Trophoblast cell (in vitro differentiated cells and primary cell): Measurements from ENCODE around the gene CHAF1A.
A peak's percentile ranks its signal among the peaks of the same experiment; 100 is the strongest.

Source experiments
- DNase-seq, 2 donors: peaks; one replicate each; pipeline ENCODE4 v3.0.0-alpha.2; 2016
- H2AFZ ChIP-seq: 2 replicates; pipeline ENCODE4 v1.6.1; 2013; ENCODE audit warnings: low read length, moderate library complexity, mild to moderate bottlenecking; ENCODE audit not compliant: insufficient read depth, poor library complexity
- H2AK5ac ChIP-seq: 2 replicates; pipeline ENCODE4 v1.6.1; 2013; ENCODE audit warnings: mild to moderate bottlenecking, low read length
- H2BK120ac ChIP-seq: 2 replicates; pipeline ENCODE4 v1.6.1; 2013; ENCODE audit warnings: low read length, mild to moderate bottlenecking, moderate library complexity; ENCODE audit not compliant: insufficient read depth, poor library complexity
- H2BK12ac ChIP-seq: 2 replicates; pipeline ENCODE4 v1.6.1; 2013; ENCODE audit warnings: mild to moderate bottlenecking, low read length, moderate library complexity
- H2BK5ac ChIP-seq: 2 replicates; pipeline ENCODE4 v1.6.1; 2013; ENCODE audit warnings: low read length, low read depth, moderate library complexity, mild to moderate bottlenecking; ENCODE audit not compliant: poor library complexity
- H3K14ac ChIP-seq: 2 replicates; pipeline ENCODE4 v1.6.1; 2013; ENCODE audit warnings: mild to moderate bottlenecking, low read length
- H3K18ac ChIP-seq: 2 replicates; pipeline ENCODE4 v1.6.1; 2013; ENCODE audit warnings: mild to moderate bottlenecking, low read length
- H3K23ac ChIP-seq: 2 replicates; pipeline ENCODE4 v1.6.1; 2013; ENCODE audit warnings: low read length
- H3K27ac ChIP-seq: 2 replicates; pipeline ENCODE4 v1.5.1; 2013; ENCODE audit warnings: low read depth, mild to moderate bottlenecking, inconsistent platforms, low read length, moderate library complexity
- H3K27me3 ChIP-seq: 2 replicates; pipeline ENCODE4 v1.6.1; 2013; ENCODE audit warnings: inconsistent platforms, mild to moderate bottlenecking, low read length, moderate library complexity; ENCODE audit not compliant: insufficient read depth
- H3K36me3 ChIP-seq, 2 experiments: 1 replicate in 1 of 2; 2 replicates in 1 of 2; pipeline ENCODE4 v1.6.1; 2013; ENCODE audit warnings: low read length in 2 of 2, mild to moderate bottlenecking in 2 of 2, moderate library complexity in 1 of 2; ENCODE audit not compliant: insufficient read depth in 2 of 2, control insufficient read depth in 1 of 2
- H3K4ac ChIP-seq: 2 replicates; pipeline ENCODE4 v1.6.1; 2013; ENCODE audit warnings: low read depth, mild to moderate bottlenecking, low read length, moderate library complexity
- H3K4me1 ChIP-seq, 2 experiments: 1 replicate in 1 of 2; 2 replicates in 1 of 2; pipeline ENCODE4 v1.6.1; 2013; ENCODE audit warnings: low read length in 2 of 2, mild to moderate bottlenecking in 2 of 2, moderate library complexity in 1 of 2; ENCODE audit not compliant: insufficient read depth in 2 of 2, control insufficient read depth in 1 of 2
- H3K4me2 ChIP-seq: 2 replicates; pipeline ENCODE4 v1.6.1; 2013; ENCODE audit warnings: inconsistent platforms, mild to moderate bottlenecking, low read length, moderate library complexity
- H3K4me3 ChIP-seq: 2 replicates; pipeline ENCODE4 v1.5.1; 2013; ENCODE audit warnings: mild to moderate bottlenecking, low read depth, low read length, inconsistent platforms
- H3K79me1 ChIP-seq: one replicate; pipeline ENCODE4 v1.6.1; 2013; ENCODE audit warnings: low read length
- H3K79me2 ChIP-seq: 2 replicates; pipeline ENCODE4 v1.6.1; 2013; ENCODE audit warnings: low read length, mild to moderate bottlenecking; ENCODE audit not compliant: control insufficient read depth, insufficient read depth, poor library complexity
- H3K9ac ChIP-seq: 2 replicates; pipeline ENCODE4 v1.6.1; 2013; ENCODE audit warnings: mild to moderate bottlenecking, low read length
- H3K9me3 ChIP-seq: 2 replicates; pipeline ENCODE4 v1.6.1; 2013; ENCODE audit warnings: low read depth, mild to moderate bottlenecking, control low read depth, inconsistent platforms, low read length; ENCODE audit not compliant: insufficient read depth
- H4K12ac ChIP-seq: 2 replicates; pipeline ENCODE4 v1.6.1; 2013; ENCODE audit warnings: low read depth, mild to moderate bottlenecking, low read length, moderate library complexity
- H4K8ac ChIP-seq: 2 replicates; pipeline ENCODE4 v1.6.1; 2013; ENCODE audit warnings: low read depth, mild to moderate bottlenecking, low read length, moderate library complexity
- H4K91ac ChIP-seq: one replicate; pipeline ENCODE4 v1.6.1; 2013; ENCODE audit warnings: low read depth, mild to moderate bottlenecking, low read length, moderate library complexity
- whole genome bisulfite sequencing: extraction: QIAGEN DNeasy Blood & Tissue Kit; methylation state at CpG from one replicate; pipeline ENCODE4 v1.1.7; 2013; ENCODE audit warnings: missing lambda C conversion rate; ENCODE audit not compliant: insufficient read length, insufficient coverage; ENCODE audit errors: extremely low coverage; 5-methylcytosine and 5-hydroxymethylcytosine counted together

CHAF1A gene

GRCh38 chr19:4390017-4390566, 12.3 kb upstream of the CHAF1A start:
- Histone ChIP-seq H3K79me2 (peaks cover 42% of the 10 kb centered on the region), H3K9me3 (peaks cover 2% of the 10 kb centered on the region), H2AK5ac (peak overlapping the region; percentile 77), H3K79me1 (peaks cover 29% of the 10 kb centered on the region), H3K27ac (peak overlapping the region; percentile 70), H3K4ac (peak overlapping the region; percentile 81), H3K9ac (no peak overlapping the region), H3K36me3 (peaks cover 26 to 33% of the 10 kb centered on the region in 2 experiments), H3K4me2 (peak overlapping the region; percentile 55), H4K12ac (no peak overlapping the region), H4K8ac (peak overlapping the region; percentile 43), H3K27me3 (no peaks in the 10 kb centered on the region), H2BK120ac (peak overlapping the region; percentile 33), H3K4me1 (peaks cover 52 to 56% of the 10 kb centered on the region in 2 experiments), H3K14ac (peak overlapping the region; percentile 56), H2AFZ (peak overlapping the region; percentile 38), H3K23ac (no peak overlapping the region), H2BK12ac (peak overlapping the region; percentile 40), H4K91ac (peak overlapping the region; percentile 71), H3K18ac (peak overlapping the region; percentile 78), H3K4me3 (peak overlapping the region; percentile 13), H2BK5ac (peak overlapping the region; percentile 46)
- peak in 1 of 2 donors; percentile 21 for DNase-seq
- WGBS: no CpG with 5 or more reads among the region's 12 CpGs

GRCh38 chr19:4390567-4391305, 11.7 kb upstream of the CHAF1A start:
- peak overlapping the region; percentile 27 for H2BK120ac ChIP-seq
- H3K79me2 ChIP-seq: peaks cover 38% of the 10 kb centered on the region
- H2BK5ac ChIP-seq: peak overlapping the region; percentile 15
- H2AFZ ChIP-seq: peak overlapping the region; percentile 10
- peaks cover 19 to 29% of the 10 kb centered on the region in 2 experiments for H3K36me3 ChIP-seq
- peaks cover 52 to 56% of the 10 kb centered on the region in 2 experiments for H3K4me1 ChIP-seq
- H3K27me3 ChIP-seq: no peaks in the 10 kb centered on the region
- no peak overlapping the region for H4K12ac ChIP-seq
- peak overlapping the region; percentile 70 for H3K27ac ChIP-seq
- H3K14ac ChIP-seq: peak overlapping the region; percentile 10
- peak overlapping the region; percentile 55 for H3K4me2 ChIP-seq
- peak overlapping the region; percentile 18 for H3K4ac ChIP-seq
- peak; percentile 45 to 49 for DNase-seq
- no peak overlapping the region for H3K23ac ChIP-seq
- H2AK5ac ChIP-seq: peak overlapping the region; percentile 74
- peak overlapping the region; percentile 26 for H3K18ac ChIP-seq
- no CpG with 5 or more reads among the region's 21 CpGs for WGBS
- H4K8ac ChIP-seq: peak overlapping the region; percentile 55
- H3K9me3 ChIP-seq: peaks cover 2% of the 10 kb centered on the region
- H3K4me3 ChIP-seq: no peak overlapping the region
- H2BK12ac ChIP-seq: peak overlapping the region; percentile 54
- peak overlapping the region; percentile 6 for H3K9ac ChIP-seq
- H4K91ac ChIP-seq: peak overlapping the region; percentile 71
- H3K79me1 ChIP-seq: peaks cover 29% of the 10 kb centered on the region

GRCh38 chr19:4391306-4391693, 11.1 kb upstream of the CHAF1A start:
- H3K18ac ChIP-seq: peak overlapping the region; percentile 26
- WGBS: no CpG with 5 or more reads among the region's 9 CpGs
- peak overlapping the region; percentile 21 for H4K8ac ChIP-seq
- H3K9ac ChIP-seq: no peak overlapping the region
- peak overlapping the region; percentile 43 for H2AK5ac ChIP-seq
- no peak overlapping the region for H2AFZ ChIP-seq
- peak overlapping the region; percentile 55 for H3K4me2 ChIP-seq
- no peak overlapping the region for H3K23ac ChIP-seq
- H2BK12ac ChIP-seq: peak overlapping the region; percentile 54
- DNase-seq: no peak
- H3K4ac ChIP-seq: peak overlapping the region; percentile 18
- H4K12ac ChIP-seq: no peak overlapping the region
- peak overlapping the region; percentile 10 for H3K14ac ChIP-seq
- peaks cover 29% of the 10 kb centered on the region for H3K79me1 ChIP-seq
- peaks cover 2% of the 10 kb centered on the region for H3K9me3 ChIP-seq
- no peak overlapping the region for H3K4me3 ChIP-seq
- H3K79me2 ChIP-seq: peaks cover 36% of the 10 kb centered on the region
- peak overlapping the region; percentile 70 for H3K27ac ChIP-seq
- H4K91ac ChIP-seq: peak overlapping the region; percentile 71
- H3K4me1 ChIP-seq: peaks cover 52 to 56% of the 10 kb centered on the region in 2 experiments
- peaks cover 19 to 31% of the 10 kb centered on the region in 2 experiments for H3K36me3 ChIP-seq
- H2BK120ac ChIP-seq: peak overlapping the region; percentile 27
- H2BK5ac ChIP-seq: peak overlapping the region; percentile 15
- H3K27me3 ChIP-seq: no peaks in the 10 kb centered on the region

GRCh38 chr19:4391701-4392483, 10.5 kb upstream of the CHAF1A start:
- peak overlapping the region; percentile 32 for H3K4ac ChIP-seq
- no peak overlapping the region for H3K9ac ChIP-seq
- H2BK5ac ChIP-seq: peak overlapping the region; percentile 15
- peak; percentile 98 for DNase-seq
- no peak overlapping the region for H2AFZ ChIP-seq
- H3K79me1 ChIP-seq: peaks cover 29% of the 10 kb centered on the region
- WGBS: no CpG with 5 or more reads among the region's 20 CpGs
- peak overlapping the region; percentile 26 for H3K18ac ChIP-seq
- H4K12ac ChIP-seq: no peak overlapping the region
- H3K27ac ChIP-seq: peak overlapping the region; percentile 70
- H2BK12ac ChIP-seq: peak overlapping the region; percentile 16
- H3K79me2 ChIP-seq: peaks cover 37% of the 10 kb centered on the region
- peaks cover 15 to 31% of the 10 kb centered on the region in 2 experiments for H3K36me3 ChIP-seq
- no peak overlapping the region for H3K4me3 ChIP-seq
- H3K4me1 ChIP-seq: peaks cover 52 to 56% of the 10 kb centered on the region in 2 experiments
- H3K9me3 ChIP-seq: no peaks in the 10 kb centered on the region
- no peak overlapping the region for H4K8ac ChIP-seq
- H3K4me2 ChIP-seq: peak overlapping the region; percentile 55
- no peaks in the 10 kb centered on the region for H3K27me3 ChIP-seq
- H3K23ac ChIP-seq: no peak overlapping the region
- peak overlapping the region; percentile 27 for H2BK120ac ChIP-seq
- peak overlapping the region; percentile 10 for H3K14ac ChIP-seq
- H4K91ac ChIP-seq: peak overlapping the region; percentile 71
- no peak overlapping the region for H2AK5ac ChIP-seq
